ENCODE data around the gene GNAT2. TPM values are rescaled to one million over a fixed set of nuclear protein-coding genes. Genes with fewer than 3 reads are reported as not detected.

Gene GNAT2
- 0.25 TPM in 1 of 2 replicates, not detected in the other for total RNA-seq (ENCODE audit: low replicate concordance)

DNA sequence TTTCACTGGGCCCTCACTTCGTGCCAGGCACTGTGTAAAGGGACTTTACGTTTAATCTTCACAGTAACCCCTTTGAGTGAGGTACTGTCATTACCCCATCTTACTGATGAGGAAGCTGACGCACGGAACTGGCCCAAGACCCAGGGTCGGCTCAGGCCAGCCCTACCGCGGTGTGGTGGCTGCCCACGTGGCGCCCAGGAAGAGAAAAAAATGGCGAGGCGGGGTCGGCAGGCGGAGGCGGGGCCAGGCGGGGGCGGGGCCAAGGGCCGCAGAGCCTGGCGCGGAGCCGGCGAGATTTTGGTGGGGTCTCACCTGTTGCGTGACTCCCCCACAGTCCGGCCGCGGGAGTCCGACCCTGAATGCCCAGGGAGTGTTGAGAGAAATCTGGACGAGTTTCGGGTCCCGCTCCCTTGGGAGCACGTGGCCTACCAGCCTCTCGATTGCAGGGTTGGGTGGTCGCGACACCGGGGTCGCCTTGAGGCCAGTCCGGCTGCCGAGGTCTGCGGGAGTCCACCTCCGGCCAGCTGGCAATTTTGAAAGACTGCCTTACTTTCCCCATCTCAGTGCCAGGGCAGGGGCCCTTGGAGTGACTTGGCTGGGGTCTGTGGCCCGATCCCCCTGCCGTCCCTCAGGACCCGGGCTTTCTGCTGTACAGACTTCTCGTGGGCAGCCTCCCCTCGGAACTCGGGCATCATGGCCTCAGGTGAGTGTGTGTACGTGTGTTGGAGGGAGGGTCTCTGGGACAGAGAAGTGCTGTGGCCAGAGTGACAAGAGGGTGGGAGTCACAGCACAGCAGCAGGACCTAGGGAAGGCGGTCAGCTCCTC lies at the start of gene GNAT2, which contains the start of gene AMPD2:
GNAT2 (minus strand) TSS at position 41 of the 825 bp plus-strand sequence. CDS start 6,746 bp downstream, outside the sequence.
AMPD2 (plus strand) TSS at position 262 of the 825 bp plus-strand sequence. CDS start 1,339 bp downstream, outside the sequence.
- peaks cover 41% of the 10 kb centered on the region for H3K79me2 ChIP-seq (ENCODE audit: low read depth)

DNA sequence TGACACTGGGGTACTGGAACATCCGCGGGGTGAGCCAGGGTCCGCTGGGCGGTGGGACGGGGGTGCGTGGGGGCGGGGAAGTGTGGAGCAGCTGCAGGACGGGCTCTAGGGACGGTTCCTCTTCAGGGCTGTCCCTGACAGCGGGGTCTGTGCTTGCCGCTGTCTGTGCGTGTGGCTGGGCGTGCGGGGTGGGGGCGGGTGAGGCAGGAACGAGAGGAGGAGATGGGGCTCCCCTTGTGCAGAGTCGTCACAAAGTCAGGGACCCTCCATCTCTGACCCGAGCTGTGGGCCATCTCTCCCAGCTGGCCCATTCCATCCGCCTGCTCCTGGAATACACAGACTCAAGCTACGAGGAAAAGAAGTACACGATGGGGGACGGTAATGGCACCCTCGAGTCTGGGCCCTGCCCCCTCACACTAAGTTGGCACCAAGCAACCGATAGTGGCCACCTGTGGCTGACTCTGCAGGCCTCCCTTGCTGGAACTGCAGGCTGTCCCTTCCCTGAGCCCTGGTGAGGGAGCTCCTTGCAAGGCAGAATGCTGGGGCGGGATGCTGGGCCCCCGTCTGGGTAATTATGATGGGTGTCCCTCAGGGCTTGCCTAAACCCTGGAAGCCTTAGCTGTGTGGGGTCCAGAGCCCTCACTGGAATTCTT lies 48.8 kb upstream of the GNAT2 start:
- Histone ChIP-seq H3K4me2 (peak overlapping the region; percentile 75), H3K79me2 (ENCODE audit: low read depth) (no peaks in the 10 kb centered on the region), H3K9me3 (ENCODE audit: low read depth) (no peaks in the 10 kb centered on the region), H3K27ac (no peak overlapping the region), H3F3A (ENCODE audit: low read depth) (no peaks in the 10 kb centered on the region), H2AFZ (replicated peaks) (peak overlapping the region; percentile 66), H3K4me1 (peaks cover 6% of the 10 kb centered on the region), H3K27me3 (no peaks in the 10 kb centered on the region), H4K20me1 (ENCODE audit: low read depth) (no peaks in the 10 kb centered on the region), H3K9ac (no peak overlapping the region), H3K36me3 (no peaks in the 10 kb centered on the region), H3K4me3 (peak overlapping the region; percentile 56)
- Mint-ChIP-seq H3K4me3 (peak overlapping the region; percentile 84), H3K27me3 (ENCODE audit: insufficient read depth, low read depth) (peaks cover 2% of the 10 kb centered on the region), H3K4me1 (peaks cover 12% of the 10 kb centered on the region), H3K36me3 (peaks cover 5% of the 10 kb centered on the region), H3K9me3 (peaks cover 4% of the 10 kb centered on the region), H3K27ac (peak overlapping the region; percentile 64)
- no peak for TF ChIP-seq EZH2phosphoT487 (IDR thresholded peaks at IDR 0.05)
- TF ChIP-seq EZH2 (IDR thresholded peaks at IDR 0.05): no peak
- no peak for TF ChIP-seq CTCF (IDR thresholded peaks at IDR 0.05)
- no peak for DNase-seq (ENCODE audit: low spot score)

More for the DNA sequence above, at the start of gene GNAT2, which contains the start of gene AMPD2:
- Mint-ChIP-seq H3K27ac (peak within 1 kb of the TSS; percentile 98), H3K27me3 (ENCODE audit: insufficient read depth, low read depth) (peaks cover 5% of the 10 kb centered on the region), H3K4me1 (peaks cover 64% of the 10 kb centered on the region), H3K4me3 (peak within 1 kb of the TSS; percentile 99), H3K9me3 (no peaks in the 10 kb centered on the region), H3K36me3 (peaks cover 6% of the 10 kb centered on the region)
- peak; percentile 83 for DNase-seq (ENCODE audit: low spot score)
- Histone ChIP-seq H3F3A (ENCODE audit: low read depth) (peaks cover 16% of the 10 kb centered on the region), H3K4me3 (peak within 1 kb of the TSS; percentile 79), H3K27me3 (no peaks in the 10 kb centered on the region), H3K4me1 (peaks cover 22% of the 10 kb centered on the region), H3K36me3 (no peaks in the 10 kb centered on the region), H2AFZ (replicated peaks) (peak within 1 kb of the TSS; percentile 79), H4K20me1 (ENCODE audit: low read depth) (peaks cover 22% of the 10 kb centered on the region), H3K27ac (no peak within 1 kb of the TSS), H3K4me2 (peak within 1 kb of the TSS; percentile 96), H3K9ac (no peak within 1 kb of the TSS), H3K9me3 (ENCODE audit: low read depth) (no peaks in the 10 kb centered on the region)
- TF ChIP-seq CTCF (IDR thresholded peaks at IDR 0.05) (no peak), EZH2 (IDR thresholded peaks at IDR 0.05) (no peak), EZH2phosphoT487 (IDR thresholded peaks at IDR 0.05) (no peak)

DNA sequence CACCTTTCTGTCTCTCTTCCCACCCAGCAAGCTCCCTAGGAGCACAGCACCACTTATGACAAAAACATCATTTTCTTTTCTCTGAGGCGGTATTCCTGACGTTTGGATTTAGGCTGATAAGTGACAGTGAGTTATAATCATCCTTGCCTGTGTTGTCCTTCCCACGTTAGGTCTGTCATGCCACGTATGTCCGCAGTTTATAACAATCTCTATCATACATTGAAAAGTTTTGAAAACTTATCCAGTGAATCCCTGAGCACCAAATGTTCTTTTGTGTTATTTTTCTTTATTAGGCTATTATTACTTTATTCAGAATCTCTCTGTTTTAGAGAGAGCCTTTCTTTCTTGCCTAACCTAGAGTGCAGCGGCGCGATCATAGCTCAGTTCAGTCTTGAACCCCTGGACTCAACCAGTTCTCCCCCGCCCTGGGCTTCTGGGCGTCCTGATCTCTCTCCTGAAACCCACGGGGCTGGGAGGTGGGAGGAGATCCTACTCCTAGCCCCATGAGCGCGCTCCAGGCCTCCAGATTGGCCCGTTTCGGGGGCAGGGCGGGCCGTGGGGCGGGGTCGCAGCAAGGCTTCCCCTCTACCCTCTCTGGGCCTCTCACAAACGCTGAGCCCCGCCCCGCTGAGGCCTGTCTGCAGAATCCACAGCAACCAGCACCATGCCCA lies 48.2 kb upstream of the GNAT2 start, which contains the start of gene GSTM2:
GSTM2 (plus strand) TSS at position 606 of the 671 bp plus-strand sequence; CDS start at position 665, 59 bp downstream.
- no peak within 1 kb of the TSS for H3K27ac ChIP-seq
- Mint-ChIP-seq H3K4me3 (peak within 1 kb of the TSS; percentile 84), H3K9me3 (peaks cover 4% of the 10 kb centered on the region), H3K36me3 (peaks cover 5% of the 10 kb centered on the region), H3K27ac (peak within 1 kb of the TSS; percentile 64), H3K27me3 (ENCODE audit: insufficient read depth, low read depth) (peaks cover 2% of the 10 kb centered on the region), H3K4me1 (peaks cover 12% of the 10 kb centered on the region)
- peak; percentile 95 for DNase-seq (ENCODE audit: low spot score)
- peaks cover 6% of the 10 kb centered on the region for H3K4me1 ChIP-seq
- H2AFZ ChIP-seq (replicated peaks): peak within 1 kb of the TSS; percentile 66
- no peak within 1 kb of the TSS for H3K9ac ChIP-seq
- no peaks in the 10 kb centered on the region for H3K27me3 ChIP-seq
- H4K20me1 ChIP-seq (ENCODE audit: low read depth): no peaks in the 10 kb centered on the region
- H3F3A ChIP-seq (ENCODE audit: low read depth): no peaks in the 10 kb centered on the region
- peak within 1 kb of the TSS; percentile 75 for H3K4me2 ChIP-seq
- no peak for TF ChIP-seq EZH2phosphoT487 (IDR thresholded peaks at IDR 0.05)
- no peak for TF ChIP-seq CTCF (IDR thresholded peaks at IDR 0.05)
- TF ChIP-seq EZH2 (IDR thresholded peaks at IDR 0.05): no peak
- H3K4me3 ChIP-seq: peak within 1 kb of the TSS; percentile 56
- H3K9me3 ChIP-seq (ENCODE audit: low read depth): no peaks in the 10 kb centered on the region
- no peaks in the 10 kb centered on the region for H3K36me3 ChIP-seq
- H3K79me2 ChIP-seq (ENCODE audit: low read depth): no peaks in the 10 kb centered on the region

Data from neural progenitor cell (in vitro differentiated cells).